Endothelial cell of umbilical vein (primary cell): ENCODE results near the gene PTGS2.

ENCODE experiments used
- CTCF ChIP-seq, 2 donors: IDR thresholded peaks; 1 replicate in 1 of 2; 2 replicates in 1 of 2; pipeline ENCODE4 v1.5.1; 2011; ENCODE audit warnings: low read length in 2 of 2, mild to moderate bottlenecking in 2 of 2, moderate library complexity in 2 of 2, control low read depth in 1 of 2, inconsistent platforms in 1 of 2, low read depth in 1 of 2; ENCODE audit not compliant: insufficient read depth in 1 of 2; ENCODE audit errors: extremely low read depth in 1 of 2
- FOS ChIP-seq: IDR thresholded peaks from 2 replicates; pipeline ENCODE4 v1.6.1; 2011; ENCODE audit warnings: mild to moderate bottlenecking, low read length, moderate library complexity, borderline replicate concordance; ENCODE audit not compliant: insufficient read depth
- JUN ChIP-seq: IDR thresholded peaks from 2 replicates; pipeline ENCODE4 v1.6.1; 2011; ENCODE audit warnings: borderline replicate concordance, low read depth; ENCODE audit not compliant: insufficient read length, insufficient read depth
- MYC ChIP-seq: IDR thresholded peaks from one replicate; pipeline ENCODE4 v1.6.1; 2011; ENCODE audit warnings: mild to moderate bottlenecking, low read depth, low read length
- POLR2A ChIP-seq: IDR thresholded peaks from 2 replicates; pipeline ENCODE4 v1.6.1; 2012; ENCODE audit warnings: low read depth, mild to moderate bottlenecking, control low read depth, low read length
- POLR2AphosphoS5 ChIP-seq: IDR thresholded peaks from 2 replicates; pipeline ENCODE4 v1.6.1; 2012; ENCODE audit warnings: low read depth, mild to moderate bottlenecking, control low read depth, low read length, moderate library complexity; ENCODE audit not compliant: insufficient read depth

GRCh38 chr1:186648613-186649012, 31.6 kb downstream of the PTGS2 start:
- TF ChIP-seq POLR2A (no peak), CTCF (IDR thresholded peaks at IDR 0.05; ENCODE audit: extremely low read depth in 1 of 2, insufficient read depth in 1 of 2, low read depth in 1 of 2, low read length in 2 of 2) (no peak), POLR2AphosphoS5 (no peak), FOS (no peak), JUN (no peak), MYC (no peak)
